ENCODE data around the gene WDR33.

The WDR33 gene

GRCh38 chr2:127790694-127791529 lies 20.1 kb downstream of the WDR33 start:
- no peak for DNase-seq (ENCODE audit: low read depth)
- TF ChIP-seq, protein P1, sequence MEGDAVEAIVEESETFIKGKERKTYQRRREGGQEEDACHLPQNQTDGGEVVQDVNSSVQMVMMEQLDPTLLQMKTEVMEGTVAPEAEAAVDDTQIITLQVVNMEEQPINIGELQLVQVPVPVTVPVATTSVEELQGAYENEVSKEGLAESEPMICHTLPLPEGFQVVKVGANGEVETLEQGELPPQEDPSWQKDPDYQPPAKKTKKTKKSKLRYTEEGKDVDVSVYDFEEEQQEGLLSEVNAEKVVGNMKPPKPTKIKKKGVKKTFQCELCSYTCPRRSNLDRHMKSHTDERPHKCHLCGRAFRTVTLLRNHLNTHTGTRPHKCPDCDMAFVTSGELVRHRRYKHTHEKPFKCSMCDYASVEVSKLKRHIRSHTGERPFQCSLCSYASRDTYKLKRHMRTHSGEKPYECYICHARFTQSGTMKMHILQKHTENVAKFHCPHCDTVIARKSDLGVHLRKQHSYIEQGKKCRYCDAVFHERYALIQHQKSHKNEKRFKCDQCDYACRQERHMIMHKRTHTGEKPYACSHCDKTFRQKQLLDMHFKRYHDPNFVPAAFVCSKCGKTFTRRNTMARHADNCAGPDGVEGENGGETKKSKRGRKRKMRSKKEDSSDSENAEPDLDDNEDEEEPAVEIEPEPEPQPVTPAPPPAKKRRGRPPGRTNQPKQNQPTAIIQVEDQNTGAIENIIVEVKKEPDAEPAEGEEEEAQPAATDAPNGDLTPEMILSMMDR (IDR thresholded peaks at IDR 0.05; ENCODE audit: insufficient read depth, low read depth, low read length, missing control alignments), result no peak
- no peak overlapping the region for H3K4me3 ChIP-seq (ENCODE audit: low read length)

GRCh38 chr2:127786048-127786809 lies 24.7 kb downstream of the WDR33 start:
- TF ChIP-seq, protein P1 (IDR thresholded peaks at IDR 0.05; ENCODE audit: insufficient read depth, low read depth, low read length, missing control alignments), result no peak
- no peak for DNase-seq (ENCODE audit: low read depth)
- H3K4me3 ChIP-seq (ENCODE audit: low read length), result no peak overlapping the region

DNA sequence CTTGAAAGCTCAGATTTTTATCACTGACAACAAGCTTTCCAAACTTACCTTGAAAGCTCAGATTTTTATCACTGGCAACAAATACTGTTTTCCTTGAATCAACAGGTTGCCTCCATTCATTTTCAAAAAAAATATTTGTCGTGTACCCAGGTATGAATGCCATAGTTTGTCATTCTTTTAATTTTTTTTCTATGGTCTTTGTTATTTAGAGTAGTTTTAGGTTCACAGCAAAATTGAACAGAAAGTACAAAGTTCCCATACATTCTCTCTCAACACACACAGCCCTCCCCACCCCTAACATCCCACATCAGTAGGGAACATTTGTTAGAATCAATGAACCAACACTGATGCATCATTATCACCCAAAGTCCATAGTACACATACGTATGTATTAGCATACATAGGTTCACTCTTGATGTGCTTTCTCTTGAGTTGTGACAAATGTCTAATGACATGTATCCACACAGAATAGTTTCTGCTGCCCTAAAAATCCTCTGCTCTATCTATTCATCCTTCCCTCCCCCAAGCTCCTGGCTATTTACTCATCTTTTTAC lies 25.9 kb downstream of the WDR33 start:
- DNase-seq (ENCODE audit: low read depth), result no peak
- H3K4me3 ChIP-seq (ENCODE audit: low read length), result no peak overlapping the region
- TF ChIP-seq, protein P1 (IDR thresholded peaks at IDR 0.05; ENCODE audit: insufficient read depth, low read depth, low read length, missing control alignments), result no peak

DNA sequence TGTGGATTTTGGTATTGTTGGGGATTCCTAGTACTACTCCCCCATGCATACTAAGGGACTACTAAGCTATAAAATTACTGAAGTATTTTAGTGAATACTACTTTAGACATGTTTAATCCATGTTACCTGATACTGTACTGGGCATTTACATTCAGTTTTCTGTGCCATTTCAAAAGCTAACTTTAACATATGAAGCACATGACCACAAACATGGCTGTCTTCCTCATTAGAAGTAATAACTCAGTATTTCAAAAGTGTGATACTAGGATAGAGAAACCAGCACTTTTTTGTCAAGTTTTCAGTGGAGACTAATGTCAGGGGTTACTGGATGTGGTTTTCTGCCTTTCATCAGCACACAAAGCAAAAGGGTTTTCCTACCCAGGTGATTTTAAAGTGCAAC lies 27.9 kb downstream of the WDR33 start:
- DNase-seq (ENCODE audit: low read depth), result no peak
- TF ChIP-seq, protein P1 (IDR thresholded peaks at IDR 0.05; ENCODE audit: insufficient read depth, low read depth, low read length, missing control alignments), result no peak
- no peak overlapping the region for H3K4me3 ChIP-seq (ENCODE audit: low read length)

DNA sequence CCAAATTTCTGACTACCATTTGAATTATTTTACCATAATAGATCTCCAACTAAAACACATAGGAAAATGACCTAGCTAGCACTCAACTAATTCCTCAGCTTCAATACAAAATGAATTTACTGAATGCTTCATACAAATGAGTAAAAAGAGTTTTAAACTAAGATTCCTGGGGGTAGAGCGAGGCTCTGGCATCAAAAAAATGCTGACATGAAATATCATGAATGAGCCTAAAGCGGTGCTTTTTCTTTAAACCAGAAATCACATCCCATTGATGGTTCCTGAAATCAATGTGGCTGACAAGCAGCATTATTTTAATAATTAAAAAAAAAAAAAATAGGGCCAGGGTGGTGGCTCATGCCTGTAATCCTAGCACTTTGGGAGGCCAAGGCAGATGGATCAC lies 32.1 kb downstream of the WDR33 start:
- TF ChIP-seq, protein P1 (IDR thresholded peaks at IDR 0.05; ENCODE audit: insufficient read depth, low read depth, low read length, missing control alignments), result no peak
- DNase-seq (ENCODE audit: low read depth), result no peak

DNA sequence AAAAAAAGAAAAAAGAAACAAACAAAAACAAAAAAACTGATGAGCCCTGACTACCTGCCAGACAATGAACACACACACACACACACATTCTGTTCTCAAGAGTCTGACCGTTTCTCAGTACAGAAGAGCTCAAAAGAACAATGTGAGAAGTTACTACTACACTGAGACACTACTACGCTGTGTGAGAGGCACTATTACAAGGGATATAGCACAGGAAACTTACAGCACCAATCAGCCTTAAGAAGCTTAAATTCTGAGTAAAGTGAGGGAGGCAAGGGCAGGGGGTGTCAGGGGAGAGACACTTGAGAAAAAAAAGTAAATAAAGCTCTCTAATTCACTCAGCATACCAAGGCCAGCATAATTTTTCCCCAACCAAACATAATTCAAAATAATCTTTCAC lies 32.5 kb downstream of the WDR33 start:
- DNase-seq (ENCODE audit: low read depth), result no peak
- TF ChIP-seq, protein P1 (IDR thresholded peaks at IDR 0.05; ENCODE audit: insufficient read depth, low read depth, low read length, missing control alignments), result no peak
- H3K4me3 ChIP-seq (ENCODE audit: low read length), result no peak overlapping the region

More for the DNA sequence above, 32.1 kb downstream of the WDR33 start:
- H3K4me3 ChIP-seq (ENCODE audit: low read length), result no peak overlapping the region

Data from epithelial cell of esophagus (primary cell).